ENCODE measurements around the gene GATA5.
"Not testable (repeated sequence)": the region's sequence is repeated elsewhere in the genome, so short reads cannot be mapped to it uniquely, and the experiment has no call there.

GATA5 gene

GRCh38 chr20:62430311-62430853 is 45.4 kb downstream of the GATA5 start:
- DNase-seq (ENCODE audit: low read depth) = no peak

GRCh38 chr20:62429455-62430310 is 46.1 kb downstream of the GATA5 start:
- no peak for DNase-seq (ENCODE audit: low read depth)

- DNase-seq (ENCODE audit: low read depth) = peak; percentile 10
Measured at GRCh38 chr20:62428396-62429295, 47.1 kb downstream of the GATA5 start.

GRCh38 chr20:62428002-62428372 is 47.8 kb downstream of the GATA5 start:
- DNase-seq (ENCODE audit: low read depth) = no peak

GRCh38 chr20:62427172-62428001 is 48.4 kb downstream of the GATA5 start, which contains the start of gene RBBP8NL:
Gene RBBP8NL (minus strand): TSS chr20:62427539. CDS start chr20:62419647, 7,892 bp downstream.
- DNase-seq (ENCODE audit: low read depth) = no peak

- no peak for DNase-seq (ENCODE audit: low read depth)
Measured at GRCh38 chr20:62426699-62427131, 49.1 kb downstream of the GATA5 start.

GRCh38 chr20:62426059-62426348 is 49.8 kb downstream of the GATA5 start:
- DNase-seq (ENCODE audit: low read depth) = not testable (repeated sequence)

- DNase-seq (ENCODE audit: low read depth) = no peak
Measured at GRCh38 chr20:62425281-62426058, 50.3 kb downstream of the GATA5 start.

GRCh38 chr20:62424249-62425107 is 51.3 kb downstream of the GATA5 start:
- DNase-seq (ENCODE audit: low read depth) = no peak

GRCh38 chr20:62423326-62423706 is 52.5 kb downstream of the GATA5 start:
- DNase-seq (ENCODE audit: low read depth) = no peak

GRCh38 chr20:62422636-62423325 is 53.0 kb downstream of the GATA5 start:
- no peak for DNase-seq (ENCODE audit: low read depth)

GRCh38 chr20:62421716-62421990 is 54.1 kb downstream of the GATA5 start:
- no peak for DNase-seq (ENCODE audit: low read depth)

- no peak for DNase-seq (ENCODE audit: low read depth)
Measured at GRCh38 chr20:62420846-62421715, 54.7 kb downstream of the GATA5 start.

- DNase-seq (ENCODE audit: low read depth) = no peak
Measured at GRCh38 chr20:62419759-62420158, 56.0 kb downstream of the GATA5 start.

GRCh38 chr20:62418709-62419487 is 56.9 kb downstream of the GATA5 start:
- DNase-seq (ENCODE audit: low read depth) = no peak

- no peak for DNase-seq (ENCODE audit: low read depth)
Measured at GRCh38 chr20:62417981-62418708, 57.6 kb downstream of the GATA5 start.
